ENCODE measurements around the gene GNA15.

- TF ChIP-seq CTCF (IDR thresholded peaks at IDR 0.05; ENCODE audit: insufficient read depth, low read length) = no peak
- no peak for TF ChIP-seq POLR2AphosphoS5 (IDR thresholded peaks at IDR 0.05; ENCODE audit: low read depth)
- TF ChIP-seq, protein P1, sequence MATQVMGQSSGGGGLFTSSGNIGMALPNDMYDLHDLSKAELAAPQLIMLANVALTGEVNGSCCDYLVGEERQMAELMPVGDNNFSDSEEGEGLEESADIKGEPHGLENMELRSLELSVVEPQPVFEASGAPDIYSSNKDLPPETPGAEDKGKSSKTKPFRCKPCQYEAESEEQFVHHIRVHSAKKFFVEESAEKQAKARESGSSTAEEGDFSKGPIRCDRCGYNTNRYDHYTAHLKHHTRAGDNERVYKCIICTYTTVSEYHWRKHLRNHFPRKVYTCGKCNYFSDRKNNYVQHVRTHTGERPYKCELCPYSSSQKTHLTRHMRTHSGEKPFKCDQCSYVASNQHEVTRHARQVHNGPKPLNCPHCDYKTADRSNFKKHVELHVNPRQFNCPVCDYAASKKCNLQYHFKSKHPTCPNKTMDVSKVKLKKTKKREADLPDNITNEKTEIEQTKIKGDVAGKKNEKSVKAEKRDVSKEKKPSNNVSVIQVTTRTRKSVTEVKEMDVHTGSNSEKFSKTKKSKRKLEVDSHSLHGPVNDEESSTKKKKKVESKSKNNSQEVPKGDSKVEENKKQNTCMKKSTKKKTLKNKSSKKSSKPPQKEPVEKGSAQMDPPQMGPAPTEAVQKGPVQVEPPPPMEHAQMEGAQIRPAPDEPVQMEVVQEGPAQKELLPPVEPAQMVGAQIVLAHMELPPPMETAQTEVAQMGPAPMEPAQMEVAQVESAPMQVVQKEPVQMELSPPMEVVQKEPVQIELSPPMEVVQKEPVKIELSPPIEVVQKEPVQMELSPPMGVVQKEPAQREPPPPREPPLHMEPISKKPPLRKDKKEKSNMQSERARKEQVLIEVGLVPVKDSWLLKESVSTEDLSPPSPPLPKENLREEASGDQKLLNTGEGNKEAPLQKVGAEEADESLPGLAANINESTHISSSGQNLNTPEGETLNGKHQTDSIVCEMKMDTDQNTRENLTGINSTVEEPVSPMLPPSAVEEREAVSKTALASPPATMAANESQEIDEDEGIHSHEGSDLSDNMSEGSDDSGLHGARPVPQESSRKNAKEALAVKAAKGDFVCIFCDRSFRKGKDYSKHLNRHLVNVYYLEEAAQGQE (IDR thresholded peaks at IDR 0.05; ENCODE audit: insufficient replicate concordance, low read depth) = no peak
- TF ChIP-seq GABPA (IDR thresholded peaks at IDR 0.05; ENCODE audit: low read depth) = no peak
Observed at GRCh38 chr19:3189702-3190469, 54.1 kb downstream of the GNA15 start.

Data from HL-60 (cell line).